ENCODE results near the gene APOB.

APOB gene

GRCh38 chr2:21046506-21046905 is 2.6 kb upstream of the APOB start:
- DNase-seq (ENCODE audit: low read depth): no peak

GRCh38 chr2:21044694-21045371 is 960 bp upstream of the APOB start:
- no peak for DNase-seq (ENCODE audit: low read depth)

DNA sequence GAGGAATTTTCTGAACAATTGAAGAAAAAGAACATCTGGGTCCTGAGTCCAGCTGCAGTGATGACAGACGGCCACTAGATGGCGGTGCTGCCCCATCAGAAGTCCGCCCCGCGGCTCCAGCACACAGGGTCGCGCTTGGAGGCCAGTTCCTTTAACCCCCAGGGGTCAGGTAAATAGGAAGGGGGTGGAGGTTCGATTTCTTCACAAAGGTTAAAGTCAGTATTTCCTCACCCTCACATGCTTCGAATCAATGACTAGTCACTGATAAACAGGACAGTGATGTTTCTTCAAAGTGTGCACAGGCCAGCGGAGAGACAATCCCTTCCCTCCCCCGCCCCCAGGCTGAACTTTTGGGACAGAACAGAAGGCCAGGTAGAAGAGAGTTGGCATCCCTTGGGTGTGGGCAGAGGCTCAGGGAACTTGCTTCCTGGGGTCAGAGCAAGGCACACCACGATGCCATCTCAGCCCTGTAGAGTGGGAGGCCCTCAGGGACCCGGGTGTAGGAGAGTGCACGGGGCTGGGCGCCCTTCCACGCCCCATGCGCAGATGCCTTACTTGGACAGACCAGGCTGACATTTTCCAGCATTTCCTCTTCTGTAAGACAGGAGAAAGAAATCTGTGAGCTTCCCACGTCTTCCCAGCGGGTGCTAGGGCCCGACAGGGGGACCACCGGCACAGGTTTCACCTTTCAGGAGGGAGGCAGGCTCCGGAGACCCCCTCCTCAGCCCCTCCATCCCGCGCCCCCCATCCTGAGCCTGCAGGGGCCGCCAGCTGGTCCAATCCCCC is 722 bp downstream of the APOB start:
- DNase-seq (ENCODE audit: low read depth): peak; percentile 25

GRCh38 chr2:21042708-21042957 is 1.2 kb downstream of the APOB start:
- DNase-seq (ENCODE audit: low read depth): no peak

- no peak for DNase-seq (ENCODE audit: low read depth)
Measured at GRCh38 chr2:21041943-21042707, 1.7 kb downstream of the APOB start.

DNA sequence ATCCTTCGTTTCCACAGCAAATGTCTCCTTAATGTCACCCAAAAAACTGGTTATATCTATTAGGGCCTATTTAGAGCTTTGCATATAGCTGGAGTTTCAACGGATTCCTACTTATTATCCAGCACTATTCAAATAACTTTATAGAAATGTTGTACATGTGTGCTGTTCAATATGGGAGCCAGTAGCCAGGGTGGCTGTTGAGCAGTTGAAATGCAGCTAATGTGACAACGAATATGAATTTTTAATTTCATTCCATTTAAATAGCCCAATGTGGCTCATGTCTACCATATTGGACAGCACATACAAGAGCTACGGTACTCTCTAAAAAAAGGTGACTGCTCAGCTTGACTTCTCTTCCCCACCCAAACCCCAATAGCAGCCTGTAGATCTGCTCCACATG is 2.4 kb downstream of the APOB start:
- no peak for DNase-seq (ENCODE audit: low read depth)

- DNase-seq (ENCODE audit: low read depth): no peak
Measured at GRCh38 chr2:21040468-21041377, 3.1 kb downstream of the APOB start.

- no peak for DNase-seq (ENCODE audit: low read depth)
Measured at GRCh38 chr2:21039979-21040467, 3.9 kb downstream of the APOB start.

DNA sequence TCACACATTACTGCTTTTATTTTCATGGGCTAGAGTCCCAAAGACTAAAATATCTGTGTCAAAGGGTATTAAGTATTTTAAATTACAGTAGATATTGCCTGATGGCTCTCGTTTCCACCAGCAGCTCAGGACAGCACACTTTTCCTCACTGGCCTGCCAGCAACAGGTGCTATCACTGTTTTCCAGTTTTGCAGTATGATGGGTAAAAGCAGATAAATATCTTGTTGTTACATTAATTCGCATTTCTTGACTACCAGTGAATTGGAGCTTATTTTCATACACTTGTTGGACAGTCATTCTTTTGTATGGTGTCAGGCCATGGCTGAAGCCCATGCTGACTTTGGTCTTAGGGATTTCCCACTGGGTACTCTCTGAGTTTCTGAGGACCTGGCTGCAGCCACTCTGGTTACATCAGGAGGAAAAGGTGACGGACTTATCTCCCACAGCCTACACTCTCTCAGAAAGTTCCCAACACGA is 4.8 kb downstream of the APOB start:
- DNase-seq (ENCODE audit: low read depth): no peak

DNA sequence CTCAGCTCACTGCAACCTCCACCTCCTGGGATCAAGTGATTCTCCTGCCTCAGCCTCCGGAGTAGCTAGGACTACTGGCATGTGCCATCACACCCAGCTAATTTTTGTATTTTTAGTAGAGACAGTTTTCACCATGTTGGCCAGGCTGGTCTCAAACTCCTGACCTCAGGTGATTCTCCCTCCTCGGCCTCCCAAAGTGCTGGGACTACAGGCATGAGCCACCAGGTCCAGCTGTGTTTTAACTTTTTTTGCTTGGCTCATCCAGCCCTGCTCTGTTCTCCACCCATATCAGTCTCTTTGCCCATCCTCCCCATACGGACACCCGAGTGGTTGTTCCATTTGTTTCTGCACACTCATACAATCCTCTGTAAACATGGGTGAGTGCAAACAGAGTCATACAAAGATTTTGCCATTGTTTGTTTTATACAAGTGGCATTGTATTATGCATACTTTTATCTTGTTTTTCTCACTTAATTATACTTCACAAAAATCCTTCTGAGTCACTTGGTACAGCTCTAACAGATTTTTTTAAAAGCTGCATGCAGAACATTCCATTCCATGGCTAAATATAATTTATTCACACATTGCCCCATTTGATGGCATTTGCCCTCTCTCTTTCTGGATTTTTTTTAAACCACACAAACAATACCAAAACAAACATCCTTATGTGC is 5.3 kb downstream of the APOB start:
- DNase-seq (ENCODE audit: low read depth): no peak

- DNase-seq (ENCODE audit: low read depth): no peak
Measured at GRCh38 chr2:21037671-21038108, 6.2 kb downstream of the APOB start.

DNA sequence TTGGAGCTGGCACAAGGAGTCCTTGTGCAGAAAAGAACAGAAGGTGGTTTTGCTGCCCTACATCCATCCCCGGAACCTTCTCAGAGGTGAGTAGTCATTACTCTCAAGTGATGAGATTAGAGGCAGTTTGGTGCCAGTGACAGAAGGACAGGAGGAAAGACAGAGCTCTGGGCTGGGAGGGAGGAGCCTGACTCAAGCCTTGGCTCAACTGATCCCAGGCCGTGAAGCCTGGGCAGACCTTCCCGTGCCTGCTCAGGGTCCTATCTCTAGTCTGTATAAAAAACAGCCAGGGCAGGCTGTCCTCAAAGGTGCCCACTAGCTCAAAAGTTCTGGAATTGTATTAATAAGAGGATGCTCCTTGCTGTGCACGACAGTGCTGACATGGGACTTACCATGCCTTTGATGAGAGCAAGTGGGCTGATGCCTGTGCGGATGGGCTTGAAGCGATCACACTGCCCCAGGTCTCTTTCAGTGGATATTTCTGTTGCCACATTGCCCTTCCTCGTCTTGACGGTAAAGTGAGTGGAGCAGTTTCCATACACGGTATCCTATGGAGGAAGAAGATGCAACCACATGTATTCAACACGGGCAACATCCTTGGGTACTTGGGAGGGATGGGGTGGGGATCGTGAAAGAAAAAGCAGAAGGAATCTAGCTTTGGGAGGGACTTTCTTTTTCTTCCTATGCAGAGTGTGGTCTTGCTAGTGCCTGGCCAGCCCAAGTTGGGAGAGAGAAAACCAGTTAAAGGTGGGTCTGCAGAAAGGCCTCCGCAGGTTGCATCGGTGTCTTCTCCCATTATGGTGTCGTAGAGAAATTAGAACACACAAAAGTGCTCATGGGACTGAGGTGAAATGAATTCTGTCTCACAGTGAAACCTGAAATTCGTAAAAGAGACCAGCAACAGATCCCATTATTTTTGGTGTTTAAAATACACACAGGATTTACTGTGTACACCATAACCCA is 6.9 kb downstream of the APOB start:
- no peak for DNase-seq (ENCODE audit: low read depth)

DNA sequence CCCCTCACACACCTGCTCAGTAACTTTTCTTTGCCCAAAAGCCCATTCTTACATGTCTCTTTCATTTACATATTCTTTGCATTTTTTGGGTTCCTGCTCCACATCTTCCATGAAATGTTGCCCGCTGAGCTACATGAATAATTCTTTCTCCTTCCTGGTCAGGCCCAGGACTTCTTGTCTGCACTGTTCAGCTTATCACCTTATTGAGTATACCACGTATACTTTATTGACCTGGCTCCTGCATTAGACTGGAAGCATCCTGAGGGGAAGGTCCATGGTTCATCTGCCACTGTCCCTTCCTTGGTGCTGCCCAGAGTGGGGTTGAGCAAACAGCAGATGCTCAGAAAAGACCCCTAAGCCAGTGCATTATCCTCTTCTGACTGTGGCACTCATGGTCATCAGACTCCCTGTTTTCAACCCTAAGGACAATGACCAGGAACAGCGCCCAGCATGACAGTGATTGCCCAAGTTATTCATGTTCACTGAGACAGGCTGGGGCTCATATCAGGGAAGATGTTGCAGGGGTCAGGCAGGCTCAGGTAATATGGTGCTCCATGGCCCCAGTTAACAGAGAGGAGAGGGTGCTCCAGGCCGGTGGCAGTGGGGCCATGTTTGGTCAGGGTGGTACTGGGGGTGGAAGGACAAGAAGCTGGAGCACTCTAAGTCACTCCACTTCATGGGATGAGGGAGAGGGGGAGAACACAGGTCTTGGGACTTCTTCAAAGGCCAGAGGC is 7.7 kb downstream of the APOB start:
- DNase-seq (ENCODE audit: low read depth): no peak

DNA sequence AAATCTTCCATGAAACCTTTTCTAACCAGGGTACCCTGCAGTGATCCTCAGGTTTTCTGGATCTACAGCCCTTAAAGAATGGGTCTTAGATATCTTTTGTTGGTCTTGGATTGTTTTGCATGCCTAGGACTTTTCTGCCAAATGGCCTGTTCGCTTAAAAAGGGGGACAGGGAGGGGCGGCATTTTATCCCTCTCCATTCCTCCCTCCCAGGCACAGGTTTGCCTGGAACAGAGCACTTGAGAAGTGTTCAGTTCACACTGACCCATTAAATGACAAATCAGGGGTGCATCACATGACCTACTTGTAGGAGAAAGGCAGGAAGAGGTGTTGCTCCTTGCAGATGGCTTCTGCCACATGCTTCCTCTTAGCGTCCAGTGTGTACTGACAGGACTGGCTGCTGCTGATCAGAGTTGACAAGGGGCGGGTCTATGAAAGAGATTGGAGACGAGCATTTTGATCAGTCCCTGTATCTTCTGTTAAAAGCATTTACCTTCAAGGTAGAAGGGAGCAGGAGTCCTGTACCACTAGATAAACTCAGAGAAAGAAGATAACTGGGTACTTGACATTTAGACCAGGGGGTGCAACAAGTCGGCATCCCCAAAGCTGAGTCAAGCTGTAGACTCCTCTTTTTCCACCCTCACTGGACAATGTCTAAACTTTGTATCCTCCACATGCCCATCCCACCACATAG is 8.4 kb downstream of the APOB start:
- DNase-seq (ENCODE audit: low read depth): no peak

DNA sequence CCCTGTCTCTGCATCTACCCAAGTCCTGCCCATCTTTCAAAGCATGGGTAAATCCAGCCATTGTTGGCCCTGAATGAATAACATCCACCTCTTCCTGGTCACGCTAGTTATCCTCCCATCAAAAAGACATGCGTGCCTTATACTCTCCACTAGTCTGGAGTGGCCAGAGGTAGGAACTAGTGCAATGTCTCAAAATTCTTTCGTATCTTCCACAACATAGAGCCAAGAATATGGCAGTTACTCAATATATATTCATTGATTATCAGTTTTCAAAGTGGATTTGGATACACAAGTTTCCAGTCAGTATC is 8.9 kb downstream of the APOB start:
- DNase-seq (ENCODE audit: low read depth): no peak

DNA sequence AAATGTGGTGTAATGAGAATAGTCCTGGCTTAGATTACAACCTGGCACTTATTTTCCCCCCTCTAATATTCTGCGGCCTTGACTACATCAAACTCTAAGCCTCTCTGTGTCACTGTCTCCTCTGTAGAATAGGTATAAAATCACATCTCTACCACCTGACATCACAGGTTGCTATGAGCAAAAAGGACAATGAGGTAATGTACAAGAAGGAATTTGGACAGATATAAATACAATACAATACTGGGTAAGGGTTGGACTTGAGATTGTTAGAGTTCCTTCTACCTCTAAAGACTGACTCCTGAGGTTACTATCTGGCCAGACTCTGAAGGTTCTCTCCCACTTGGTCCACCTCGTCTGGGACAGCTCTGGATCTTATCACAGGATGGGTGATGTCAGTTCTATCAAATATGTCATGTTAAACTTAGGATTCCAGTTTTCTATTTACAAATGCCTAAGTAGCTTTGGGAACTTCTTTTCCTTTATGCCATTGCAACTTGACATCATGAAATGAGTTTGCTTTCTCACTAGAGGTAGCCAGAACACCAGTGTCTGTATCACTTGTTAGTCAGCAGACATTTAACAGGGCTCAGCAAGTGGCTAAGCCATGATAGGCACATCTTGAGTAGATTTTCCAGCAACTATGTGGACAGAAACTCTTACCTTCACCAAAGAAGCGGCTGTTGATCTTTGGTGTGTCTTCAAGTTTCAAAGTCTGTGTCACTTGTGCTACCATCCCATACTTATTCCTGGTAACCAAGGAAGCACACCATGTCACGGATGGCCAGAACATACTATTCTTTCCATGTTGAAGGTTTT is 9.5 kb downstream of the APOB start:
- DNase-seq (ENCODE audit: low read depth): no peak

GRCh38 chr2:21033237-21034155 is 10.4 kb downstream of the APOB start:
- DNase-seq (ENCODE audit: low read depth): no peak

Data from activated T-cell treated with anti-CD3 and anti-CD28 coated beads for 48 hours (primary cell).